Right lobe of liver (tissue), 4 donors: ENCODE results near the gene DDT.
"Not testable (repeated sequence)": the region's sequence is repeated elsewhere in the genome, so short reads cannot be mapped to it uniquely, and the experiment has no call there.

Source experiments
- CTCF ChIP-seq, 4 donors: fragments of 200-600 bp in 3 of 4; fragments of 450-650 bp in 1 of 4; IDR thresholded peaks; one replicate each; pipeline versions ENCODE4 v1.5.1 to v1.8.0; 2016 to 2022; ENCODE audit warnings: antibody characterized with exemption in 4 of 4, mild to moderate bottlenecking in 2 of 4
- POLR2A ChIP-seq: fragments of 450-650 bp; IDR thresholded peaks from one replicate; pipeline ENCODE4 v1.6.1; 2017; ENCODE audit warnings: antibody characterized with exemption, mild to moderate bottlenecking
- donor health status: DM: no; HTN: no; CAD: no.
- donor health status: DM: no; HTN: no; CAD: no.
- donor health status: DM: no; HTN: yes; CAD: no.

DNA sequence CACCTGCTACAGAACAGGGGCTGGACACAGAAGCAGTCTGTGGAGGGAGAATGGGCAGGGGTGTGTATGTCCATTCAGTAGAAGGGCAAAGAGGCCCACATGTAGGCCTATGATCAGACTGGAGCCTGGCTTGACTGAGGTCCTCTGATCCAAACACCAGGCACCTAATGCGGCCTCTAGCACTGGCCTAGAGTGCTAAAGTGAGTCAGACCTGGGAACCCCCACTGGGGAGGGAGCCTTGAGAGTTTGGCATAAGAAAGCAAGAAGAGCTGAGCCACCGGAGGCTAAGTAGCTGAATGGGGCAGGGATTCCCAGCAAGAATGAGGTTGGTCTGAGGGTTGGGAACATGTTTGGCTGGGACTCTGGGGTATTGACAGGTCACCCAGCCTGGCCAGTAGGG is 22.9 kb downstream of the DDT start:
- not testable (repeated sequence) for TF ChIP-seq POLR2A; CTCF (IDR thresholded peaks at IDR 0.05)
